GM18951 (cell line): ENCODE measurements around the gene GPR156.

Experiments used
- POLR2A ChIP-seq: IDR thresholded peaks from 4 replicates; pipeline ENCODE4 v1.6.1; 2011; ENCODE audit warnings: mild to moderate bottlenecking; ENCODE audit not compliant: insufficient read length, insufficient read depth; ENCODE audit errors: extremely low read depth
- in situ Hi-C: fragments of 300-500 bp; cut with MboI; formaldehyde crosslinking; loops from one replicate; pipeline ENCODE4 v1.12.0; 2022; ENCODE audit warnings: low sequenced_read_pairs, mixed read lengths, inconsistent platforms; ENCODE audit not compliant: unreplicated experiment

Gene GPR156

DNA sequence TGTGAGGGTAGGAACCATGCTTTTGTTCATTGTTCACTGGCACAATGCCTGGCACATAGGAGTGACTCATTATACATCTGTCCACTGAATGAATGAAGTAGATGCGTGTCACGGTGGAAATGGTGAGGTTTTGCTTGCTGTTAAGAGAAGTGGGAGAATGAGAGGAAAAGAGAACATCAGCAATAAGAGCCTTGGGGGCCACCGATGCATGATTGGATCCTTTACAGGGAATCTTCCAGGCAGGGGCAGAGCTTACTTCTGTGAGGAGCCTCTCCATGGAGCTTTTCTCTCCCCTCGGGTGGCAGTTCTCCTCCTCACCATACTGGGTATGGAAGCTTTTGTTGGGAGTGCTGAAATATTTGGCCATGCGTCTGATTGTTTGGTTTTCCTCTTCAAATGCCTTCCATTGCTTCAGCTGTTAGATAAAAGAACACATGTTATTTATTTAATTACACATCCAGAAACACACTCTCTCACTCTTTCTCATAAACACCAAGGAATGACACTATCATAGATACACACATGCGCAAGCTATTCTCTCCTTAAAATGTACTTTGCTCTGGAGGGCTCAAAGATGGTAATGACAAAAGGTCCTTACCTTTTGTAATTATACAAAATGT, 111.9 kb downstream of the GPR156 start:
- in situ Hi-C loops, result no loop called here
- TF ChIP-seq POLR2A, result no peak

DNA sequence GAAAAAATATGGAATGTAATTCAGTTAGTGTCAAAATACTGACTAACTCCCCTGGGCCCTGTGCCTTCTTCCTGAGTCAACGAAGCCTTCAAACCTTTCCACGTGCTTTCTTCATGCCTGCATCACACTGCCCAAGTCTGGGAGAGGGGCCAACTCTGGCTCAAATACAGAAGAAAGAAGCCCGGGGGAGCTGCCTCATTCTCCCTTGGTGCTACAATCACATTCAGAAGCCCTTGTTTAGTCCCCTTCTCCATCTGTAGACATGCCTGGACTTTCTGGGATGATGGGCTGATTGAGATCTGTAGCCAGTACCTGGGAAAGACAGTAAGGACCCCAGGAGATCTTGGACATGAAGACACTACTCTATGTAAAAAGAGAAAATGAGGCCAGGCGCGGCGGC, 113.0 kb downstream of the GPR156 start:
- TF ChIP-seq POLR2A, result no peak
- in situ Hi-C loops, result no loop called here

DNA sequence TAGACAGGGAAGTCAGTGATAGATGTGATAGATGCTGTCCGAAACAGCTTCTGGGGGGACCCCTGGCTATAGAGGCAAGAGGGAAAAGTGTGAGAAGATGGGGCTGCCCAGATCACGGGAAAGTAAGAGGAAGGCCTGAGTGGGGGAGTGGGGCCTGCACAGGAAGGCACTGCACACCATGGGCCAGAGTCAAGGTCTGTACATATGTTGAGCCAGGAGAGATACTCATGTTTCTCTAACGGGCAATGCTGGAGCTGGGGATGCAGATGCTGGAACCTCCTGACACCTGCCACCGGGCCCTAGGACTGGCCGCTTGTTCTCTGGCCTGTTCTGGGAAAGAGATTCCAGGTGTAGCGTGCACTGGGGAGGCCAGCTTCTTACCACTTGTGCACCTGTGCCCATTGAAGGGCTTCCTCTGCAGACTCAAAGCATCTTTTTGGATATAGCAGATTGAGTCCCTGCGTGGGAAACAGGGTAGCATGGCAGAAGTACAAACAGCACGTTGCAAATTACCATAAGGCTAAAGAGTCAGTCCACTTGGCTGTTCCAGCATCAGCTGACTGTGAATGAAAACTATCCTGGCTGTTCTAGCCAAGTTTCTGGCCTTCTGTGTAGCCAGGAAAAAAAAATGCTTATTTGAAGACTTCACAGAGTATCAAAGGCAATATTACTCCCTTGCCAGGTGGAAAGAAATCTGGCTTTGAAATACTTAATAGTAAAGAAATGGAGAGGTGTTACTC, 113.7 kb downstream of the GPR156 start:
- in situ Hi-C loops, result no loop called here
- TF ChIP-seq POLR2A, result no peak

DNA sequence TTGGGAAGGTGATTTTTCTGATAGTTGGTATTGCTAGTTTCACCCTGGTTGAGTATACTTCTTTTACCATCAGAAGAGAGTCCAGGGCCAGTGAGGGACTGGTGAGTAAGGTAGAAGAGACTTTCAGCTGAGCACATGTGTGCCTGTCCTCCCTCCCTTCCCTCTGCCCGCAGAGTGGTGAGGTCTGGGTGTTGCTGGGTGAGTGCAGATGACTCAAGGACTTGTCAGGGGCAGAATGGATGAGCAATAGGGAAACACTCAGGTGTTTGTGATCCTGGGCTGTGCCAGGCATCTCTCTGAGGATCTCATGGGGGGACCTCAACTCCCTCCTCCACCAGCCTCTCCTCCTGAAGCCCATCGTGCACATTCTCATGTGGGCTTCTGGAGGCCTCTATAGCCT, 114.8 kb downstream of the GPR156 start:
- in situ Hi-C loops, result no loop called here
- TF ChIP-seq POLR2A, result no peak

DNA sequence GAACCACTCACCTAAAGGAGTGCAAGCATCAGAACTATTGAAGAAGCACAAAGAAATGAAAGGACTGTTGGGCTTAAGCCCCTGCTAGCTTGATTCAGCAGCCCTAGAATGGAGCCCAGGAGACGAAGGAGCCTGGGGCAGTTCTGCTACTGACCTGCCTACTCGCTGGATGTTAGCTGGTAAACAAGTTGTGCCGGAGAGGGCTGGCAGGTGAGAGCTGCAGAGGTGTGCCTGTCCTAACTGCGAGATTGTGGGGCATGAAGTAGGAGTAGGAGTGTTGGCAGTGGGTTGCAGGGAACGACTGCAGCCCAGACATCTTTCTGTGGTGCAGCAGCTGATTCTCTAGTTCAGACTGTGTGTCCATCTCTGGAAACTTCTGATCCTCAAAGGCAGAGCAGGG, 115.6 kb downstream of the GPR156 start:
- in situ Hi-C loops, result no loop called here

DNA sequence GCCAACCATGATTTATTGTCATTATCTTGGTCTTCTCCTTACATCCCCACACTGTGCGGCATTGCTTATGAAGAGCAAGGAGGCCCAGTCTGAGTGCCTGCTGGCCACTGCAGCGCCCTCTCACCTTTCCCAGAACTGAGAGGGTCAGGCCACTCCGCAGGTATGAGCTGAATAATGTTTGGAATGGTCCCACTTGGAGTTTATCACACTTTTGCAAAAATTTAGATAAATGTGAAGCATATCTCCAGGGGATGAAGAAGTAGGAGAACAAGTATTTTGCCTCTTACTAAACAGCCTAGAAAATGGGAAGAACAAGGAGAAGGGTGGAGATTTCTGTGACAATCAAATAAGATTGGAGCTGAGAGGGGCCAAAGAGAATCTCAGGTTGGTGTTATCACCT, 116.4 kb downstream of the GPR156 start:
- in situ Hi-C loops, result no loop called here
- TF ChIP-seq POLR2A, result no peak

More for the DNA sequence above, 115.6 kb downstream of the GPR156 start:
- no peak for TF ChIP-seq POLR2A

DNA sequence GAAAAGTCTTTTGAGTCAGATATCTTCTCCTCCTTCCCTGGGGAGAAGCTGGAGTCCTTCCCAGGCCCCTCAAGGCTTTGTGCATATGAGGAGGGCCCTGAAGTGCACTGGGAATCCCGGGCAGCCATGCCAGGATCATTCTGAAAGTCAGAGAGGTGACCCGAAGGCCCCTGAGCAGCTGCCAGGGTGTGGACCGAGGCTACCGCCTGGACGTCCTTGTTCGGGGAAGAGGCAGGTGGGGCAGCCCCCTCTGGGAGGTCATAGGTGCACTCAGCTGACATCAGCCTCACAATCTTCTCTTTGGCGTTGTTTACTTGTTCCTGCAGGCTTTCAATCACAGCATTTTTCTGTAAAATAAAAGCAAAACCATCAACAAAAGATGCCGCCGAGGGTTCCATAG, 117.0 kb downstream of the GPR156 start:
- TF ChIP-seq POLR2A, result no peak
- in situ Hi-C loops, result no loop called here

DNA sequence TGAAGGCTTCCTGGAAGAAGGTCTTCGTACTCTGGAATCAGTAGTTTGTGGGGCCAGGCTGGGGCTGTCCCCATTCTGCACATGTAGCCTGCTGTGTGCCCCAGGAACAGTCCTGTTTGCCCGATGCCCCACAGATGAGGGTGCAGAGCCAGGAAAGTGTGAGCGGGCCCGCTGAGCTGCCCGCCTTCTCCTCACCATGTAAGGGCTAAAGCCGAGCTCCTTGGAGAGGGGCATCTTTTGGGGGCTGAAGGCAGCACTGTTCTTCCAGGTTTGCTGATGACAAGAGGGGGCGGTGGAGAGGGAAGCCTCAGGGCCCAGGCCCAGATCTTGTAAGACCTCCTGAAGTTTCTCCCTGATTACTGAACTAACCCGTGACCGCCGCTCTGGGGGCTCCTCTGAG, 117.5 kb downstream of the GPR156 start:
- in situ Hi-C loops, result no loop called here
- TF ChIP-seq POLR2A, result no peak

DNA sequence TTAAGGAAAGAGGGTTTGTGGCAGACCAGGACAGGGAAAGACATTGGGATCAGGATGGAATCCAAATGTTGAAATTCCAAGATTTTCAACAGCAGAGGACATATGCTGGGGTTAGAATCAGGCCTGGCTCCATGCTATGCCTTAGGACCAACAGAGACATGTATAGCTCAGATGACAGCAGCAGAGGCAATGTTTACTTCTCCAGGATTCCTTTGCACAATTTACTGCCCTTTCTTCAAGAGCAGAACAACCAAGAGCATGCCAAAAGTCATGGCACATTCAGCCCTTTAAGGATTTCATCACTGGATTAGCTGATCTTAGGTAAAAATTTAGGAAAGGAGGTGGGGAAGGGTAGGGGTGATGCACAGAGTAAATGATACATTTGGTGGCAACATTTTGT, 121.2 kb downstream of the GPR156 start:
- in situ Hi-C loops, result no loop called here

DNA sequence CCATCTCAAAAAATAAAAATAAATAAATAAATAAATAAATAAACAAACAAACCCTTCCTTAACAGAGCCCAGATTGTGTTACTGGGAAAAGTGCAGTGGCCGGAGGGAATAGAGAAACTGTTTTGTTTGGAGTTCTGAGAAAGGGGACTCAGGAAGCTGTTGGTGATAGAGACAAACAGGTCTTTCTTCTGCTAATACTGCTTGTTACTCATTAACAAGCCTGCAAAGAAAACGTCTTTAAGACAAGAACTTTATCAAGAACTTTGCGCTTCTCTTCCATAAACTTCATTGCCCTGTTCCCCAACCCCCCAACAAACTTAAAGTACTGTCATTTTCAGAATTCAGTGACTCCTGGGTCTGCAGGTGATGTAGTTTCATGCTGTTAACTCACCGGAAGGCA, 122.0 kb downstream of the GPR156 start:
- TF ChIP-seq POLR2A, result no peak
- in situ Hi-C loops, result no loop called here

More for the DNA sequence above, 121.2 kb downstream of the GPR156 start:
- TF ChIP-seq POLR2A, result no peak

DNA sequence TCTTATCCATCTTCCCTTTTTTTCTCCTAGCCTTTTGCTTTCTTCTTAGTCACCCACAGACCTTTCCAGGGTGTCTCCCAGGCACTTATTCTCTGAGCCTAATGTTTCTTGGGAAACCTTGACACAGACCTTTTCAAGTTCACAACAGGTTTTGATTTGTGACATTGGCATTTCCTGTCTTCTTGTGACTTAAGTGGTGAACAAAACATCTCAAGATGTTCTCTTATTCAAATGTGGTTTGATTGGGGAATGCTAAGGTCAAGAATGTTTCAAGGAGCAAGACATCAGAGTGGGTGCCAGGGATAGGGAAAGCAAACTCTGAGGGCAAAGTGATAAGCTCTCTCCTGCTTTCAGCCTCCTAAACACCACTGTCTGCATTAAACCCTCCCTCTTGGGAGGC, 122.6 kb downstream of the GPR156 start:
- in situ Hi-C loops, result no loop called here
- no peak for TF ChIP-seq POLR2A

DNA sequence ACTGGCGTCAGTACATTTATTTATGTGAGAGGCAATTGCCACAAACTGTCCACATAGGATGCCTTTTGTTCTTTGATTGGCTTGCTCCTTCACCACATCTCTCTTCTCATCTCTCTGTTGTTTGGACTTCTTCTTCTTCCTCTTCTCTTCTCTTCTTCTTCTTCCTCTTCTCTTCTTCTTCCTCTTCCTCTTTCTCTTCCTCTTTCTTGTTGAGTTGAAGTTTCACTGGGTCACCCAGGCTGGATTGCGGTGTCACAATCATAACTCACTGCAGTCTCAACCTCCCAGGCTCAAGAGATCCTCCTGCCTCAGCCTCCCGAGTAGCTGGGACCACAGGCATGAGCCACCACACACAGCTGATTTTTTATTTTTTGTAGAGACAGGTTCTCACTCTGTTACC, 123.1 kb downstream of the GPR156 start:
- in situ Hi-C loops, result no loop called here
- TF ChIP-seq POLR2A, result no peak

DNA sequence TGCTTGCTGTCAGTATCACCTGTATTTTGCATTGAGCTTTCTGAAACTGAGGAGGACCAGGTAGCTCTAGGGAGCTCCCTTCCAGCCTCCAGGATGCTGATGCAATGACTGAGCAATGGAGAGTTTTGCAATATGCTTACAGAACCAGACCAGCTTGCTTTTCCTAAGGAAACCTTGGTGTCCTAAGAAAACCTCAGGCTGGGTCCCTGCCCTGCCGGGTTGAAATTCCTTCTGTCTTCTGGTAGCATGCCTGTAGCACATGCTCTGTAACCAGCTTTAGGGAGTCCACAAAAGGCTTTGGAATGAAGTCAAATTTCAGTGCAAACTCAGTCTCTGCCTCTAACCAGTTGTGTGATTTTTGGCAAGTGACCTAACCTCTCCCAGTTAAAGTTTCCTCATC, 125.0 kb downstream of the GPR156 start:
- TF ChIP-seq POLR2A, result no peak
- in situ Hi-C loops, result no loop called here

DNA sequence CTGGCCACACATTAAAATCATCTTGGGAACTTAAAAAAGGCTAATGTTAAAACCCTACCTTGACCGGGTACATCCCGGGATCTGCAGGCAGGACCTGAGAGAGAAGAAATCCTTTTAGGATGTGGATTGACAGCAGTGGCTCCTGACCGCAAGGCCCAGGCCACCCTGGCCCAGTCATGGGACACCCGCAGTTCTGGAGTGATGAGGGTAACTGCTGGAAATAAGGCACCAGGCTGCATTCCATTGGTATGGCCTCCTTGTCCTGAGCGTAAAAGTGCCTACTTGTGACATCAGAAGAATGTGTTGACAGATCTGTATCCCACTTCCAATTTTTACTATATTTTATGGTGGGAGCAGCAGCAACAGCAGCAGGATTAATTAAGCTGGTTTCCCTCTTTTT, 127.3 kb downstream of the GPR156 start:
- in situ Hi-C loops, result no loop called here
- TF ChIP-seq POLR2A, result no peak
